HG03108 (cell line): ENCODE data around the gene OR52E6.

Experiments used
- ATAC-seq: cut with Tn5 transposase; IDR thresholded peaks from one replicate; pipeline ENCODE4 v1.9.1; 2021; ENCODE audit warnings: moderate library complexity; ENCODE audit not compliant: unreplicated experiment

OR52E6 gene

DNA sequence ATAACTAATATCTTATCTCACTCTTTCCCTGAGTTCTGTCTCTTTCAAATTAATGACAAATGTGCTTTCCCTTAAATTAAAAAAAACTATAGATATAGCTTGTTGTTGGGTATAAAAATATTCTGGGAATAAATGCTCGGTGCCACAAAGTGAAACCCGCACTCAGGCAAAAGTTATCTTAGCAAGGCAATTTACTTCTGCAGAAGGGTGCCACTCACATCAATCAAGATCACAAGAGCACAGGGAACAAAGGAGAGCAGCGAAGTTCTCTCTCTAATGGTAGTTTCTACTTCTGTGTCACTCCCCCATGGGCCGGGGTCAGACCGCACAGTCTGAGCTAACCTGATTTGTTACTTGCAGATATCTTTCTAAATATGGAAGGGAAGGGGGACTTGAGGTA is 37.7 kb downstream of the OR52E6 start:
- no peak for ATAC-seq

DNA sequence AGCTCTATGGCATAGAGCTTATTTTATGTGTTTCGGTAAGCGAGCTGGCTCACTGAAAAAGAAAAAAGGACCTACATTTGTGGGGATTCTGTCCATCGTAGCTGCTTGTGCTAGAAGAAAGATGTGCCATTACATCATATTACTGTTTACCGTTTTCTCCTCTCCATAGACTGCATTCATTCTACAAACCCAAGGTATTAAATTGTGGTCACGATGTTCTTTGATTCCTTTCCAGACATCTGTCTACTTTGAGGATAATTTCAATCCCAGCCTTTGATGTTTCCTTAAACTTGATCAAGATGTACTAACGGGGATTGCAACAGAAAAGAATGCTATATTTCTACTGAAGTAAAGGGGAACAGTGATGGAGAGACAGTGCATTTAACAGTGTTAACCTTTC is 45.2 kb downstream of the OR52E6 start:
- ATAC-seq, result no peak

DNA sequence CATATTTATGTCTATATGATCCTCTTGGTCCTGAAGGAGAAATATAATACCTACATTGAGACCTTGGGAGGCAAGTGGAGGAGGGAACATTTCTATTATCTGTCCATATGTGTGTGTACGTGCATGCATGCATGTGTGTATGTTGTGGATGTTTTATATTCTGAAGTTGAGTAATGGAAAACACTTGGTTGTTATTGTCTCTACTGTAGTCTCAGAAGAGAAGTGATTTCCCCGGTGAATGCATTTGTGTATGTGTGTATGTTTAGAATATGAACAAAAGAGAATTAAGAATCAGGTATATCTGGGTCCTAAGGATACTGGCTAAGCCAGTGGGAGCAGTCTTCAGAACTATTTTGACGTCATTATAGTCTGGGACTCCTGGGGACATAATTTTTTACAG is 50.5 kb downstream of the OR52E6 start, which contains the start of gene OR52N1:
OR52N1 (minus strand) TSS at position 101 of the 400 bp plus-strand sequence. CDS start 2,449 bp downstream, outside the sequence.
- ATAC-seq, result no peak
